Endothelial cell (in vitro differentiated cells): ENCODE measurements around the gene AFG3L2. TPM values are rescaled to one million over a fixed set of nuclear protein-coding genes. Genes with fewer than 3 reads are reported as not detected.
"Not testable (repeated sequence)": the region's sequence is repeated elsewhere in the genome, so short reads cannot be mapped to it uniquely, and the experiment has no call there.

Experiments
- DNase-seq: peaks from one replicate; pipeline ENCODE4 v3.0.0; 2021; ENCODE audit warnings: low spot score
- H3K27ac Mint-ChIP-seq: one replicate; pipeline ENCODE4 v1.8.0; 2021; ENCODE audit warnings: mixed read lengths, inconsistent platforms; ENCODE audit not compliant: unreplicated experiment
- H3K27me3 Mint-ChIP-seq: one replicate; pipeline ENCODE4 v1.8.0; 2021; ENCODE audit warnings: mild to moderate bottlenecking, moderate library complexity, mixed read lengths, inconsistent platforms; ENCODE audit not compliant: unreplicated experiment
- H3K36me3 Mint-ChIP-seq: one replicate; pipeline ENCODE4 v1.8.0; 2021; ENCODE audit warnings: mild to moderate bottlenecking, low read depth, mixed read lengths, inconsistent platforms; ENCODE audit not compliant: unreplicated experiment
- H3K4me1 Mint-ChIP-seq: one replicate; pipeline ENCODE4 v1.8.0; 2021; ENCODE audit warnings: mild to moderate bottlenecking, mixed read lengths, inconsistent platforms; ENCODE audit not compliant: unreplicated experiment
- H3K4me3 Mint-ChIP-seq: one replicate; pipeline ENCODE4 v1.8.0; 2021; ENCODE audit warnings: mild to moderate bottlenecking, mixed read lengths, inconsistent platforms; ENCODE audit not compliant: unreplicated experiment
- H3K9me3 Mint-ChIP-seq: one replicate; pipeline ENCODE4 v1.8.0; 2021; ENCODE audit warnings: mixed read lengths, inconsistent platforms; ENCODE audit not compliant: unreplicated experiment
- CTCF ChIP-seq: fragments of 200-600 bp; sonication (generic); IDR thresholded peaks from one replicate; pipeline ENCODE4 v1.5.0; 2021; ENCODE audit warnings: antibody characterized with exemption; ENCODE audit not compliant: unreplicated experiment
- total RNA-seq: library from RNA; stranded (reverse); fragmentation: NEBNext Ultra II Directional; extraction: Animal tissue kit (Norgen Biotek cat#: 25700); gene quantifications from one replicate; pipeline ENCODE4 v1.2.1, GENCODE V29; 2021; ENCODE audit not compliant: unreplicated experiment

AFG3L2 gene
- total RNA-seq, 1 donor from 2014 or later, result 47.7 TPM

- no peak overlapping the region for H3K4me3 Mint-ChIP-seq
- H3K36me3 Mint-ChIP-seq, result no peaks in the 10 kb centered on the region
- DNase-seq, result no peak
- peaks cover 3% of the 10 kb centered on the region for H3K4me1 Mint-ChIP-seq
- TF ChIP-seq CTCF, result no peak
- no peaks in the 10 kb centered on the region for H3K9me3 Mint-ChIP-seq
- no peak overlapping the region for H3K27ac Mint-ChIP-seq
- H3K27me3 Mint-ChIP-seq, result no peaks in the 10 kb centered on the region
These were observed 11.4 kb upstream of the AFG3L2 start for GRCh38 chr18:12388442-12388841.

- no peak for TF ChIP-seq CTCF
- no peaks in the 10 kb centered on the region for H3K36me3 Mint-ChIP-seq
- no peak overlapping the region for H3K4me3 Mint-ChIP-seq
- H3K9me3 Mint-ChIP-seq, result no peaks in the 10 kb centered on the region
- H3K27me3 Mint-ChIP-seq, result no peaks in the 10 kb centered on the region
- no peak for DNase-seq
- H3K27ac Mint-ChIP-seq, result no peak overlapping the region
- peaks cover 3% of the 10 kb centered on the region for H3K4me1 Mint-ChIP-seq
These were observed 7.2 kb upstream of the AFG3L2 start for GRCh38 chr18:12384261-12384660.

- H3K4me3 Mint-ChIP-seq, DNase-seq, H3K36me3 Mint-ChIP-seq, H3K27ac Mint-ChIP-seq, H3K9me3 Mint-ChIP-seq, H3K27me3 Mint-ChIP-seq, H3K4me1 Mint-ChIP-seq: not testable (repeated sequence)
These were observed 6.7 kb upstream of the AFG3L2 start for GRCh38 chr18:12383759-12384158.

DNA sequence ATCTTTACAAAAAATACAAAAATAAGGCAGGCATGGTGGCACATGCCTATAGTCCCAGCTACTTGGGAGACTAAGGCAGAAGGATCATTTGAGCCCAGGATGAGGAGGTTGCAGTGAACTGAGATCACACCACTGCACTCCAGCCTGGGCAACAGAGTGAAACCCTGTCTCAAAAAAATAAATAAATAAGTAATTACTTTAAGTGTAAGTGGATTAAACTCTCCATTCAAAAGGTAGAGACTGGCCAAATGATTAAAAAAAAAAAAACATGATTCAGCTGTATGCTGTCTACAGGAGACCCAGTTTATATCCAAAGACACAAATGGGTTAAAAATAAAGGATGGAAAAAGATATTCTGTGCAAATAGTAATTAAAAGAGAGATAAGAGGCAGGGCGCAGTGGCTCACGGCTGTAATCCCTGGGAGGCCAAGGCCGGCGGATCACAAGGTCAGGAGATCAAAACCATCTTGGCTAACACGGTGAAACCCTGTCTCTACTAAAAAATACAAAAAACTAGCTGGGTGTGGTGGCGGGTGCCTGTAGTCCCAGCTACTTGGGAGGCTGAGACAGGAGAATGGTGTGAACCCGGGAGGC lies 5.3 kb upstream of the AFG3L2 start:
- H3K36me3 Mint-ChIP-seq, DNase-seq, H3K27me3 Mint-ChIP-seq, H3K9me3 Mint-ChIP-seq, H3K4me1 Mint-ChIP-seq, H3K4me3 Mint-ChIP-seq, H3K27ac Mint-ChIP-seq: not testable (repeated sequence)

DNA sequence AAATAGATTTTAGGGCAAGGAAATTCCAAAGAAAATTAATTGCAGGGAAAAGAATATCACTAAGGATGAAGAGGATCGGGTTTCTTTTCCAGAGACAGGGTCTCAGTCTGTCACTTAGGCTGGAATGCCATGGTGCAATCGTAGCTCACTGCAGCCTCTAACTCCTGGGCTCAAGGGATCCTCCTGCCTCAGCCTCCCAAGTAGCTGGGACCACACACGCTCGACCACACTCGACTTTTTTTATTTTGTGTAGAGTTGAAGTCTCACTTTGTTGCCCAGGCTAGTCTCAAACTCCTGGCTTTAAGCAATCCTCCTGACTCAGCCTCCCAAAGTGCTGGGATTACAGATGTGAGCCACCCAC lies 1.2 kb upstream of the AFG3L2 start:
- H3K4me3 Mint-ChIP-seq, result peak overlapping the region; percentile 96
- not testable (repeated sequence) for H3K27me3 Mint-ChIP-seq, H3K36me3 Mint-ChIP-seq, H3K9me3 Mint-ChIP-seq, DNase-seq
- H3K27ac Mint-ChIP-seq, result peak overlapping the region; percentile 99
- peaks cover 23% of the 10 kb centered on the region for H3K4me1 Mint-ChIP-seq

DNA sequence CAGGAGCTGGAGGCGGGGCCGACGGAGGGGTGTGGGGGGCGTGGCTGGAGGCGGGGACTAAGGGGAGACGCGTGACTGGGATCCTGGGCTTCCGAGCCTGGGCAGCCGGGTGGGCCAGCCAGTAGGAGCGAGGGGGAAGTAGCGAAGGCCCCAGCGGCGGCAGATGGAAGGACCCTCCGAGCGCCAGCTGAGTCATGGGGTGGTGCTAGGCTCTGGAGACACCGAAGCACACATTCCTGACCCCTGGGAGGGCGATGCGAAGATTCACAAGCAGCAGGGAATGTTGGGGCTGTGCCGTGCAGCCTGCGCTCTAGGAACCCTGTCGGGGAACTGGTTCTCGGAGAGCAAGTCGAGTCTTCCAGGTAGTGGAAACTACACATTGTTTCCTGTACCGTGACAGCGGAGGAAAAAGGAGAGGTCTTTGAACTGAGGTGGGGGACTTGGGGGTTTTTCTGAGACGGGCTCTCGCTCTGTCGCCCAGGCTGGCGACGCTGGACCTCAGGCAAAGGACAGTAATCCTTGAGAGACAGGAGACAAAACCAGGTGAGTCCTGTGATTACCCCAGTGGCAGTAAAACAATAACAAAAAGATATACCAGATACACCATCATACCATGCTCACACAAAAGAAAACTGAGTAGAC lies 650 bp upstream of the AFG3L2 start:
- no peak for DNase-seq
- Mint-ChIP-seq H3K4me3 (peak overlapping the region; percentile 96), H3K27me3 (peaks cover 9% of the 10 kb centered on the region), H3K4me1 (peaks cover 24% of the 10 kb centered on the region), H3K27ac (peak overlapping the region; percentile 99), H3K9me3 (no peaks in the 10 kb centered on the region), H3K36me3 (peaks cover 9% of the 10 kb centered on the region)
- TF ChIP-seq CTCF, result peak; percentile 26
